HG02852 (cell line): ENCODE data around the gene PRR15L.

Experiments used
- ATAC-seq: cut with Tn5 transposase; IDR thresholded peaks from one replicate; pipeline ENCODE4 v1.9.1; 2021; ENCODE audit warnings: mild to moderate bottlenecking, moderate library complexity; ENCODE audit not compliant: unreplicated experiment

Gene PRR15L

DNA sequence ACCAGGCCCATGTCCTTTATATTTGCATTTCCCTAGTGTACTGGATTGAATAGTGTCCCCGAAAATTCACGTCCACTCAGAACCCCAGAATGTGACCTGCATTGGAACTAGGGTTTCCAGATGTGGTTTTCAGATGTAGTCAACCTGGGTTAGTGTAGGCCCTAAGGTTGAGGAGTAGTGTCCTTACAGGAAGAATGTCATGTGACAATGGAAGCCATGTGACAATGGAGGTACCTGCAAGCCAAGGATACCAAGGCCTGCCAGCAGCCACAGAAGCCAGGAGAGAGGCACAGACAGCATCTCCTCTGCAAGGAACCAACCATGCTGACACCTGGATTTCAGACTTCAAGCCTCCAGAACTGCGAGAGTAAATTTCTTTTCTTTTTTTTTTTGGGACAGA is 5.2 kb upstream of the PRR15L start:
- no peak for ATAC-seq

DNA sequence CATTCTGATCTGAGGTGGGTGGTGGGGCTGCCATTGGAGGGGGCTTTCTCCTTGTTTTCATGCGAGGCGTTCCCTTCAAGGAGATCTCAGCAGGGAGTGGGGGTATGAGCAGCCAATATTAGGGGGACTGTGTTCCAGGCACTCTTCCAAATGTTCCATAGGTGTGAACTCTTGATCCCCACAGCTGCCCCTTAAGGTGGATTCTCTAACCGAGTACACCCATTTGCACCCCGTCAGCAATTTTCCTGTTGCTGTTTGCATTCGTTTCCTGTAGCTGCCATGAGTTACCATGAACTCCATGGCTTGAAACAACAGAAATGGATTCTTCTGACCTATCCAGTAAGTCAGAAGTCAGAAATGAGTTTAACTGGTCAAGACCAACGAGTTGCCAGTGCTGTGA is 3.7 kb upstream of the PRR15L start:
- no peak for ATAC-seq

DNA sequence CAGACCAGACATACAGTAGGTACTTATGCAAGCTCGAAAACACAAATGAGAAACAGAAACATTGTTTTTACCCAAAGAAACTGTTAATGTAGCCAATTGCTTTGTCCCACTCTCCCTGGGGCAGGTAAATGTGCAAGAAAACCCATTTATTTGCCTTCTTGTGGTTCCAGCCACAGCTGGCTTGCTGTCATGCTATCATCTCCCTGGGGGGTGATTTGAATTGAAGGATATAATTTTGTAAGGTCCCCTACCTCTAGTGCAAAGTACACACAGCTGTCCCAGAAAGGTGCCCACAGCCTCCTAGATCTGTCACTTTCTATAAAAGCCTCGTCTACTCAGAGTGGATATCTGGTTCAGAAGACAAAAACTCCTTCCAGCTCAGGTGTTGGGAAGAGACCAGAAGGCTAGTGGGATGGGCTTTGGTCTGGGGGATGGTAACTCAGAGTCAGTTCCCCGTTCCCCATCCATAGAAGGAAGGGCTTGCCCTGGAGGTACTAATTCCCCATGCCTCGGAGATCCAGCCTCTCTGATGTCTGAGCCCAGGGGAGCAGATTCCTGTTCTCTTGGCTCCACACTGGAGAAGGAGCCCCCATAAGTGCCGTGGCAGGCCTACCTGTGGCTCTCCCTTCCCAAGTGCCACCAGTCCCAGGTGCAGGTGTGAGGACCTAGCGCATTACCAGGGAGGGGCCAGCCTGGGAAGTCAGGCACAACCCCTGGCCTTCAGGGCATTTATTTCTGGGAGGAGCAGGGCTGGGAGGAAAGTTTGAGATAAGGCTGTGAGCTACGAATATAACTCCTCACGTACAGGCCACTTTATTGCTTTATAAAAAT is 2.4 kb upstream of the PRR15L start:
- no peak for ATAC-seq

DNA sequence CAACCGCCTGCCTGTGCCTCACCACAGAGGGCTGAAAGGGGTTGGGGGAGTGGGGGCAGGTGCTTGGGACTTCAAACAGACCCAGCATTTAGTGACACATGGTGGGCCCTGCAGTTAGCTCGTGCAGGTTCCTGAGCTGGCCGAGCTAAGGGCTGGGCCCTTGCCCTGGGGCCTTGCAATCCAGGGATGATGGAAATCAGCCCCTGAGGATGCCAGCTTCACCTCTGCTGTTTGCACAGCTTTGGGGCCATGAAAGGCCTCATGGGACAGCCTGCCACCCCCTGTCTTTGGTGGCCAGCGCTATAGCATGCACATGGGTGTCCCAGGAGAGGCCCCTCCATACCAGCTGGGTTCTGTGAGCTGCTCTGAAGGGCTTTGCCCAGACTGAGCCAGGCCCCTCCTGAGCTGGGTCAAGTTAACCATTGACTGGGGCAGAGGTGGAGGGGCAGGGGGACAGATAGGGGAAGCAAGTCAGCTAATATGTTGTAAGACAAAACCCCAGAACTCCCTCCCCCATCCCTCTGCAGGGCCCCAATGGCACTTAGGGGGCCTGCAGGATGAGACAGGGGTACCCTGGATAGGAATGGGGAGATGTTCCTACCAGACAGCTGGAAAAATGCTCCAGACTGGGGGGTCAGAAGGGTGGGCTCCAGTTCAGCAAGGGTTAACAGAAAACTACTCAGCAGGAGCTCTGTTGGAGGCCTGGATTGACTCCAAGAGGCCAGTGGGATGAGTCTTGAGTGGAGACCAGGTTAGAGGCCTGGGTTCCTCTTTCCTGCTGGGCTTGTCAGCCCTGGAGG is 692 bp downstream of the PRR15L start:
- no peak for ATAC-seq

DNA sequence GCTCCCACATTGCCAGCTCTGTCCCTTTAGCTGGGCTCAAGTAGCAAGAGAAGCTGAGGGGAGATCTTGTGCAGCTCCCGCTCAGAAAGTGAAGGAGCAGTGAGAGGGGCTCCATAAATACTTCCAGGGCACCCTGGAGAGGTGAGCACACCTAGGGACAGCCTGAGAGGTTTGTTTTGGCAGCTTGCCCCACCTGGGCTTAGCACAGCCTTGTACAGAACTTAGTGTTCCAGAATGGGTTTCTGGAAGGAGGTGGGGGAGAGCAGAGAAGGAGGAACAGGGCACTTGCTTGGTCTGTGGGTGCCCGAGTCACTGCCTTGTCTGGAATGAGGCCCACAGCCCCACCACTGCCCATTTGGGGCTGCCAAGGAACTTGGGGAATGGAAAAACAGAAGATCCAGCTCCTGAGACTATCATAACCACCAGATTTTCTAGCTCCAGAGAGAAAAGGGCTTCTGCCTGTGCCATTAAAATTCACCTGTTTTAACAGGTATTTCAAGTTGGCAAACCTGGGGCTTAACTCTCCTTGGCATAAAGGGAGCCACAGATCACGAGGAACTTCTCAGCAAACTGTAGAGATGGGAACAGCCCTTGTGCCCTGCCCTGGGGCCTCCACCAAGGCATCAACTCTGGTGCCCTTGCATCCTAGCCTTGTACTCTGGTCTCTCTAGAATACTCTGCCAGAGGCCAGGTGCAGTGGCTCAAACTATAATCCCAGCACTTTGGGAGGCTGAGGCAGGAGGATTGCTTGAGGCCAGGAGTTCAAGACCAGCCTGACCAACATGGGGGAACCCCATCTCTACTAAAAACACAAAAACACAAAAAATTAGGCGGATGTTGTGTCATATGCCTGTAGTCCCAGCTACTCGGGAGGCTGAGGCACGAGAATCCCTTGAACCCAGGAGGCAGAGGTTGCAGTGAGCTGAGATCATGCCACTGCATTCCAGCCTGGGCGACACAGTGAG is 1.9 kb downstream of the PRR15L start:
- no peak for ATAC-seq

DNA sequence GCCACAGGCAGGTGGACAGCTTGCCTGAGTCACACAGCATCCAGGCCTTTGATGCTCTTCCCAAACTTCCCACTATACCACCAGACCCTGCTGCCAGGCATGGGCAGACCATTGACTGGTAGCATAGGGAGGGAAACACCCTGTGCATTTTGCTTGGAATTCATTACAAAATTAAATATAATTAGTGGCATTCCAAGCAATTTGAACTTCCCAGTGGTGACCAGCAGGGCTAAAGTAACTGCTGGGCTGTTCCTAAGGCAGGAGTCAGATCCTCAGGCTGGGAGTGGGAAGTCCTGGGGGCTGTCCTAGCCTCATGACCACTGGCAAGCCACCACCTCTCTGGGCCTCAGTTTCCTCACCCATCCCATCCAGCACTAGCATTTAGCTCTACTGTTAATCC is 3.8 kb downstream of the PRR15L start:
- no peak for ATAC-seq

DNA sequence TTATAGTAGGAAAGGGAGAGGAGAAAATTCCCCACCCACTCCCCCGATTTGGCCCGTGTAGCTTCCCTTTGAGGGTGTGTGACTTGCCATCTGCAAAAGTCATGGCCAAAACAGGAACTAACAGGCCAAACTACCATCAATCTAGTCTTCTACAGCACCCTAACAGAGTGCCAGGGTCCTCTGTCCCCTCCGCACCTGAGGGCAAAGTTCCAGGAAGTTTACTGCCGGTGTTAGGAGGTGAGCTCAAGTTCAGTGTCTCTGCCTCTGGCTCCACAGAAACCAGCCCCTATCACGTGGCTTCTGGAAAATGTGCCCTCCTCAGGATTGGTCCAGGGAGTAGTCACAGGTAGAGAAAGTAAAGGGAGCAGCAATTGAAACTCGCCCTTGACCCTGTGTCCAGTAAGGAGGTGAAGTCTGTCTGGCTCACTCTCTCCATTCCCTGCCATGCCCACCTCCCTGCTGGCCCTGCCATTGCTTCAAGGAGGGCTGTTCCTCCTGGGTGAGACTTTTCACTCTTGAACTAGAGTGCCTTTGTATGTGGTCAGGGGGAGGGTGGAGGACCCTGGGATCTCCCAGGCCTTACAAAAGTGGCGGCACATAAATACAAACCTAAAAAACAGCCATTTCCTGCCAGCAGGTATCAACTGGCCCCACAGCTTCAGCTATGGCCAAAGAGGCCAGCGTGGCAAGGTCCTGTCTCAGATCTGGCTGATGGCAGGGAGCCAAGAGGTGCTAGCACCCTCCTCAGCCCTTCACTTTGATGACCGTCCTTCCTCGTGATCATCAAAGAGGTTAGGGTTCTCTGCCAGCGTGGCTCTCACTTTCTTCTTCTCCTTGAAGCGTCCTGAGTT is 5.3 kb downstream of the PRR15L start:
- no peak for ATAC-seq

DNA sequence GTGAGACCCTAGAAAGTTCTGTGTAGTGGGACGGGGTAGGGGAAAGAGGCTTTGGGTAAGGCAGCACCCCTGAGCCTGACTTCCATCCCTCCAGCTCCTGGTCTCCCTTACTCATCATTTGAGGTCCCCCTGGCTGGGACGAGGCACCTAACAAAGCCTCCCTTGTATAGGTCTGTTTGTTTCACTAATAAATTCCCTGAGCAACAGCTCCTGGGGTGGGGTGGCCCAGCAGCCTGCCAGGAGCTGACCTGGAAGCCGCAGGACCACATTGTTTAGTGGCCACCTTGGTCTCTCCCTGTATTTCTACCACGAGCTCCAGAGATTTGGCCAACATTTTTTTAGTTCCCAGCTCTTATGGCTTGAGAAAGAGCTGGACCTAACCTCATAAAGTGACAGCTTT is 7.2 kb downstream of the PRR15L start:
- no peak for ATAC-seq

DNA sequence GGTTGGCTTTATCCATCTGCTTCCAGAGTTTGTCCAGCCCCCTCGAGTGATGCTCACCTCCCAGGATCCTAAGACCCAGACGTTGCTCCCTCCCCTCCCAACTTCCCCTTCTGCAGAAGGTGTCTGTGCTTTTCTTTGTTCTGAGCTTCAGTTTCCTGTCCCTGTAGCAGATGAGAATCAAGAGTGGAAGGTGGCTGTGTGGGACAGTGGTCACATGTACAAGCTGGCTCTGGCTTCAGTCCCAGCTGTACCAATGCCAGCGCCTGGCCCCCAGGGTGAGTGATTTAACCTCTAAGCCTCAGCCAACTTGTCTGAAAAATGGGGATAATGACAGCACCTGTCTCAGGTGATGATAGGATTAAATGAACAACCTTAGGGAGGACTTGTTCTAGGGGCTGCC is 7.7 kb downstream of the PRR15L start:
- ATAC-seq: no peak

DNA sequence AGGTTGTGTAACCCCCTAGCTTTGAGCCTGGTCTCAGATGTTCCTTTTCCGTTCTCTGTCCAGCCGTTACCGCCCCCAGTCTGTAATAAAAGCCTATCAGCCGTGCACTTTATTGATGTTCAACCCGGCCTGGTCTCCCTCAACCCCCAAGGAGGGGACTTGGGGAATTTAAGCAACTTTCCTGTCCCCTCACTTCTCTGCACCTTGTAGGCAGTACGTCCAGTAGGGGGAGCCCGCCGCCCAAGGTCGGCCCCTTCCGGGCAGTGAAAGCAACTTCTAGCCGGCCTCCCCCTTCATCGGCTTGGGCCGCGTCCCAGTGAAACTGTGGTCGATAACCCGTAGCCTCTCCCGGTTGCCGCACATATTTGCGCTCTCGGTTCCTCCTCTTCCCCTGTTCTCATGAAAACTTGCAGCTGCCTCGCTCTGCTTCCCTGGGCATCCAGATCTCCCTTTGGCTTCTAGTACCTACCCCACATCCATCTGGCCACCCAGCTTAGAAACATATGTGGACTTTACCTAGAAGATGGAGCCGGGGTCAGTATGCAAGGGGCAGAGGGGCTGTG is 8.4 kb downstream of the PRR15L start:
- no peak for ATAC-seq

DNA sequence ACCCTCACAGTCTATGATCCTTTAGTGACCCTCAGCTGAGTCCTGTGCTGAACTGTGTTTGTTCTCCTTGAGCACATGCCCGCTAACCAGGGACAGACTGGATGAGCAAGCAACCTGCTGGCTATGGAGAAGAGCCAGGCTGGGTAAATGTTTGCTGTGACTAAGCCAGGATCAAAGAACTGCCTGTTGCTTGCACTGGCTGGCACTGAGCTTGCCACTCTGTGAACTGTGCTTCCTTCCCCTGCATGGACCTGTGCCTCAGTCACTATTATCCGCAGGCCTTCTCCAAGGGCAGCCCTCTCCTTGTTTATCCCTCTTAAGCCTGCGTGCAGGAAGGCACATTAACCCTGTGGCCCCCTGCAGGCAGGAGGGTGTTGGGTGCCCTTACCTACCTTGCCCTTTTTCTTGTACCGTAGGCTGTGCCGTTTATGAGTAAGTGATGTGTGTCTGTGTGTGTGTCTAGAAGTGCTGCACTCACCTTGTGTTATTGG is 8.9 kb downstream of the PRR15L start:
- ATAC-seq: no peak

DNA sequence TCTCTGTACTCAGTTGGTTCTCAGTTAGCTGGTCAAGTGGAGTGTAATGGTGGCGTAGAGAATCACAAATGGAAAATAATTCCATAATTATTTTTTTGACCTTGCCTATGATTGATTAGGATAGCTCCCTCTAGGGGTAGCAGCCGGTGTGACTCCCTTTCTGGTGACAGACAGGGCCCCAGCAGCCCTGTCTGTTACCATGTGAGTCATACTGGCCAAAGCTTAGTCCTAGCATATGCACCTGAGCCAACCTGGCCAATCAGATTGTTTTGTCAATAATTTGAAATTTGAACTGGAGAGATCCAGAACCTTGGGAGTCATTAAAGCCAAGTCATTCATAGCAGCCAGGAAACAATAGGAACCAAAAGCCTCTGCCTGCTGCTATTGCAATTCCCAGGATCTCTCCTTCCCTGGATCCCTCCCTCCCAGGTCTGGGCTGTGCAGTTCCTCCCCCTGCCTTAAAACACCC is 10.7 kb downstream of the PRR15L start:
- peak; percentile 55 for ATAC-seq

DNA sequence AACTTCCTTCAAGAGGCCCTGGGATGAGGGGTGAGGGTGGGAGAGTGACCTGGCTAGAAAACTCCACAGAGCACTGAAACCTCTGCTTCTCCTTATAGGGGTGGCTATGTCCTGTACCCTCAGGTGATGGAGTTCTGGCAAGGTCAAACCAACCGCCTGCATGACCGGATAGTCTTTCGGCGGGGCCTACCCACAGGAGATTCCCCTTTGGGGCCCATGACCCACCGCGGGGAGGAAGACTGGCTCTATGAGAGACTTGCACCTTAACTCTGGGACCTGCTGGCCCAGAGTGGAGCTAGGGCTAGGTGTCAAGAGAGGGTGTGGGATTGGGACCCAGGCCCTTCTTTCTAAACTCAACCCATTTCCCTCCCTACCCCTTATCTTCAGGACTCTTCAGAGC is 11.2 kb downstream of the PRR15L start:
- ATAC-seq: no peak

DNA sequence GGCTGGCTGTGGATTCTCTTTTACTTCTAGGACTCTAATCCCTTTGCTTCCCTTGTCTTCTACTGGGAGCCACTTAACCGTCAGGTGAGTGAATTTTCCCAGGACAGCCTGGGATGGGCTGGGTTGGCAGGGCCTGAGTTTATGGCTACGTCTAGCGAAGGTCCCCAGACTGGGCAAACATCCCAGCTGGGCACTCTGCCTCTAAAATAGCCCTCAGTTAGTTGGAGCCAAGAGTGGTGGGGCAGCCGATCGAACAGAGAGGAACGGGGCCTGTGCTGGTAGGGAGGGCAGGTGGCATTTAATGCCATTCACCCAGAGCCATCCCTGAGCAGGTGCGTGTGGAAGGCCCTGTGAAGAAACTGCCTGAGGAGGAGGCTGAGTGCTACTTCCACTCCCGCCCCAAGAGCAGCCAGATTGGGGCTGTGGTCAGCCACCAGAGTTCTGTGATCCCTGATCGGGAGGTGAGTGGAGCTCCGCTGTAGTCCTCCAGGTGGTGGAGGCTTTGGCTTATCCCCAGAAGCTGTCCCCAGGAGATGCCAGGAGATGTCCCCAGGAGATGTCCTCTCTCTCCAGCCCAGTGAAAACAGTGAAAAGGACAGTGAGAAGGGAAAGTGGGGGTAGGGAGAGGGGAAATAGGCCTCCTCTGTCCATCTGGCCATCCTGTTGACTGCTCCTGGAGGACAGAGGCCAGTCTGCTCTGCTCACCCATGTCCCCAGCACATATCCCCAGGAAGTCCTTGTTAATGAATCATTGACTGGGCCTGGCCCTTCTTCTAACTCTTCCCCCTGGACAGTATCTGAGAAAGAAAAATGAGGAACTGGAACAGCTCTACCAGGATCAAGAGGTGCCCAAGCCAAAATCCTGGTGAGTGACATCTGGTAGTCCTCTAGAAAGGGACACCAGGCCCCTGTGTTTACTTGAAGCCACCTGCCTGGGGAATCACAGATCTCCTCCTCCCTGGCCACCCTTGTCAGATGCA is 11.9 kb downstream of the PRR15L start:
- no peak for ATAC-seq

DNA sequence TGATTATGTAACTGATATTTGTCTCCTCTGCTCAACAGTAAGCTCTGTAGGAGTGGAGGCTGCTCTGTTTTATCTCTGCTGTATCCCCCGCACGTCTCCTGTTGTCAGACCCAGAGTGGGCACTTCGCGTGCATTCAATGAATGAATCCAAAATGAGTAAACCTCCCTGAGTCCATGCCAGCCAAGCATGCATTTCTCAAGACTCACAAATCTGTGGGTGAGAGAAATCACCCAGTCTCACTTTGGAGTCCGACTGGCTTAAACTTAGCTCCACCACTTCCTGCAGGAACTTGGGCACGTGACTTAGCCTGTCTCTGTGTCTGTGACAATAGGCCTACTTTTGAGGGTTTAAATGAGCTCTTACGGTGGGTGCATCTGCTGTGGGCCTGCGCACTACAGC is 12.6 kb downstream of the PRR15L start:
- no peak for ATAC-seq

DNA sequence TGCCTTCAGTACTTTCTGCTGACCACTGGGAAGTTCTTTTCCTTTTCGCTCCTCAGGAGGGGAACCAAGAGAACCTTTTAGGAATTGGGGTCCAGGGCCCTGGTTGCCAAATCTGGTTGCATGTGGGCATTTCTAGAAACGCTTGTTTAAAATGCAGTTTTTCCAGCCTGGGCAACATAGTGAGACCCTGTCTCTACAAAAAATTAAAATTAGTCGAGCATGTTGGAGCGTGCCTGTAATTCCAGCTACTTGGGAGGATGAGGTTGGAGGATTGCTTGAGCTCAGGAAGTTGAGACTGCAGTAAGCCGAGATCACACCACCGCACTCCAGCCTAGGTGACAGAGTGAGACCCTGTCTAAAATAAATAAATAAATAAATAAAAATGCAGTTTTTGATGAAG is 15.1 kb downstream of the PRR15L start:
- no peak for ATAC-seq

DNA sequence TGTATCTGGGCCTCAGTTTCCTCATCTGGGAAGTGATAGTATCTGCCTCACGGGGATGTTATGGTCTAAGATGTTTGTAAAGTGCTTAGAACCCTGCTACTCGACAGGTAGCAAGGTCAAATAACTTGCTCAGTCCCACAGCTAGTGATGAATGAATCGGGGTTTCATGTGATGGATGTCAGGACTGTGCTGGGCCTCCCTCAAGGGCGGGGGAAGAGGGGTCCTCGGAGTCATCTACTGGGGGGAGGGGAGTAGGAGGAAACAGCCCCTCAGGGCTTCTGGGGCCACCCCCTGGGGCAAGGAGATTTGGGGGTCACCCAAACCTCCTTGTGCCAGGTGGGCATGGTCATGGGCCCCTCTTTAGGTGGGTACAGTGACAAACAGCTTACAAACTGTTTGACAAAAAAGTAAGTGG is 15.6 kb downstream of the PRR15L start:
- no peak for ATAC-seq
